H9 (cell line): ENCODE results near the gene NFKBIZ. TPM values are rescaled to one million over a fixed set of nuclear protein-coding genes. Genes with fewer than 3 reads are reported as not detected.

Source experiments
- DNase-seq: peaks from one replicate; pipeline ENCODE4 v3.0.0-alpha.2; 2017
- H2AFZ ChIP-seq: one replicate; pipeline ENCODE4 v1.6.1; 2013; ENCODE audit warnings: mild to moderate bottlenecking, low read length, control low read depth, moderate library complexity
- H2AK5ac ChIP-seq: 2 replicates; pipeline ENCODE4 v1.6.1; 2013; ENCODE audit warnings: low read length, control low read depth, mixed read lengths; ENCODE audit not compliant: insufficient read length
- H2BK120ac ChIP-seq: one replicate; pipeline ENCODE4 v1.6.1; 2013; ENCODE audit warnings: low read depth, mild to moderate bottlenecking, low read length, control low read depth, inconsistent platforms; ENCODE audit not compliant: poor library complexity, severe bottlenecking
- H2BK12ac ChIP-seq: 2 replicates; pipeline ENCODE4 v1.6.1; 2013; ENCODE audit warnings: low read length, control low read depth, mixed read lengths, low read depth; ENCODE audit not compliant: insufficient read length
- H2BK15ac ChIP-seq: 2 replicates; pipeline ENCODE4 v1.6.1; 2013; ENCODE audit warnings: low read depth, low read length, control low read depth
- H2BK20ac ChIP-seq: one replicate; pipeline ENCODE4 v1.6.1; 2013; ENCODE audit warnings: low read depth, mild to moderate bottlenecking, low read length, control low read depth, inconsistent platforms; ENCODE audit not compliant: poor library complexity, severe bottlenecking
- H2BK5ac ChIP-seq: 2 replicates; pipeline ENCODE4 v1.6.1; 2013; ENCODE audit warnings: low read length, control low read depth, mixed read lengths; ENCODE audit not compliant: insufficient read length
- H3K14ac ChIP-seq: 2 replicates; pipeline ENCODE4 v1.6.1; 2013; ENCODE audit warnings: low read length, control low read depth; ENCODE audit not compliant: insufficient read depth
- H3K18ac ChIP-seq: 2 replicates; pipeline ENCODE4 v1.6.1; 2013; ENCODE audit warnings: low read depth, mild to moderate bottlenecking, mixed read lengths, low read length, control low read depth; ENCODE audit not compliant: insufficient read length
- H3K23ac ChIP-seq: 2 replicates; pipeline ENCODE4 v1.6.1; 2013; ENCODE audit warnings: low read length, control low read depth, mixed read lengths, low read depth; ENCODE audit not compliant: insufficient read length
- H3K23me2 ChIP-seq: 2 replicates; pipeline ENCODE4 v1.6.1; 2013; ENCODE audit warnings: low read depth, mild to moderate bottlenecking, mixed read lengths, low read length, control low read depth; ENCODE audit not compliant: insufficient read length, poor library complexity, severe bottlenecking
- H3K27ac ChIP-seq: 2 replicates; pipeline ENCODE4 v1.5.1; 2013; ENCODE audit warnings: low read length, control low read depth, mixed read lengths, low read depth; ENCODE audit not compliant: insufficient read length
- H3K27me3 ChIP-seq: 2 replicates; pipeline ENCODE4 v1.6.1; 2013; ENCODE audit warnings: low read length, control low read depth, inconsistent platforms; ENCODE audit not compliant: insufficient read depth
- H3K4ac ChIP-seq: 2 replicates; pipeline ENCODE4 v1.6.1; 2013; ENCODE audit warnings: low read depth, mild to moderate bottlenecking, control low read depth, inconsistent platforms, low read length, moderate library complexity
- H3K4me1 ChIP-seq: 2 replicates; pipeline ENCODE4 v1.6.1; 2013; ENCODE audit warnings: low read length, control low read depth, inconsistent platforms; ENCODE audit not compliant: insufficient read depth
- H3K4me2 ChIP-seq: 2 replicates; pipeline ENCODE4 v1.6.1; 2013; ENCODE audit warnings: low read length, control low read depth, mixed read lengths; ENCODE audit not compliant: insufficient read length, insufficient read depth
- H3K56ac ChIP-seq: 2 replicates; pipeline ENCODE4 v1.6.1; 2013; ENCODE audit warnings: low read depth, mild to moderate bottlenecking, mixed read lengths, low read length, control low read depth; ENCODE audit not compliant: insufficient read length
- H3K79me1 ChIP-seq: 2 replicates; pipeline ENCODE4 v1.6.1; 2013; ENCODE audit warnings: low read depth, mild to moderate bottlenecking, moderate library complexity, low read length, control low read depth, inconsistent platforms; ENCODE audit not compliant: insufficient read depth, poor library complexity, severe bottlenecking
- H3K79me2 ChIP-seq: 2 replicates; pipeline ENCODE4 v1.6.1; 2013; ENCODE audit warnings: low read length, control low read depth, inconsistent platforms; ENCODE audit not compliant: insufficient read depth
- H3K9ac ChIP-seq: 2 replicates; pipeline ENCODE4 v1.6.1; 2013; ENCODE audit warnings: low read length, control low read depth, mixed read lengths; ENCODE audit not compliant: insufficient read length; ENCODE audit errors: extremely low read depth
- H3K9me3 ChIP-seq: one replicate; pipeline ENCODE4 v1.6.1; 2013; ENCODE audit warnings: low read depth, low read length, inconsistent platforms; ENCODE audit not compliant: control insufficient read depth
- H3T11ph ChIP-seq: one replicate; pipeline ENCODE4 v1.6.1; 2013; ENCODE audit warnings: mild to moderate bottlenecking, low read length, control low read depth, inconsistent platforms
- H4K20me1 ChIP-seq: one replicate; pipeline ENCODE4 v1.6.1; 2013; ENCODE audit not compliant: control insufficient read depth, insufficient read length, insufficient read depth
- H4K5ac ChIP-seq: 2 replicates; pipeline ENCODE4 v1.6.1; 2013; ENCODE audit warnings: low read depth, mild to moderate bottlenecking, mixed read lengths, low read length, control low read depth; ENCODE audit not compliant: insufficient read length
- H4K8ac ChIP-seq: replicated peaks from 2 replicates; pipeline ENCODE4 v1.6.1; 2013; ENCODE audit warnings: low read length, control low read depth, mixed read lengths, low read depth; ENCODE audit not compliant: insufficient read length
- H4K91ac ChIP-seq: 2 replicates; pipeline ENCODE4 v1.6.1; 2013; ENCODE audit warnings: low read depth, mild to moderate bottlenecking, moderate library complexity, mixed read lengths, low read length, control low read depth; ENCODE audit not compliant: insufficient read length
- H3K27ac Mint-ChIP-seq, 3 experiments: 2 replicates in 2 of 3; 3 replicates in 1 of 3; pipeline ENCODE4 v1.8.0; 2020 to 2021; ENCODE audit warnings: mixed read lengths in 3 of 3, mild to moderate bottlenecking in 1 of 3, moderate library complexity in 1 of 3
- H3K27me3 Mint-ChIP-seq: 2 replicates; pipeline ENCODE4 v1.8.0; 2021; ENCODE audit warnings: low read depth, mild to moderate bottlenecking, moderate library complexity, mixed read lengths
- H3K36me3 Mint-ChIP-seq, 3 experiments: 2 replicates in 2 of 3; 3 replicates in 1 of 3; pipeline ENCODE4 v1.8.0; 2020 to 2021; ENCODE audit warnings: low read depth in 3 of 3, mixed read lengths in 3 of 3; ENCODE audit not compliant: insufficient read depth in 1 of 3
- H3K4me1 Mint-ChIP-seq, 2 experiments: 2 replicates each; pipeline ENCODE4 v1.8.0; 2020; ENCODE audit warnings: mixed read lengths in 2 of 2
- H3K4me3 Mint-ChIP-seq, 2 experiments: 2 replicates in 1 of 2; 3 replicates in 1 of 2; pipeline ENCODE4 v1.8.0; 2020 to 2021; ENCODE audit warnings: mild to moderate bottlenecking in 2 of 2, mixed read lengths in 2 of 2, moderate library complexity in 1 of 2
- H3K9me3 Mint-ChIP-seq, 2 experiments: 2 replicates in 1 of 2; 3 replicates in 1 of 2; pipeline ENCODE4 v1.8.0; 2020; ENCODE audit warnings: mild to moderate bottlenecking in 2 of 2, mixed read lengths in 2 of 2, moderate library complexity in 1 of 2
- WGBS: extraction: QIAGEN DNeasy Blood & Tissue Kit; methylation state at CpG from one replicate; pipeline ENCODE4 v1.1.7; 2013; ENCODE audit warnings: missing lambda C conversion rate, low lambda C conversion rate, mixed read lengths; ENCODE audit not compliant: insufficient read length; ENCODE audit errors: extremely low coverage; 5-methylcytosine and 5-hydroxymethylcytosine counted together
- total RNA-seq: library from RNA; stranded (reverse); gene quantifications from 2 replicates; pipeline ENCODE4 v1.2.1, GENCODE V29; 2021
- TF ChIP-seq, protein P1 (sequence below): fragments of 200-600 bp; sonication (generic); conservative IDR thresholded peaks from 3 replicates; pipeline ENCODE4 v1.8.0; 2021; ENCODE audit warnings: antibody characterized with exemption, mild to moderate bottlenecking

NFKBIZ gene
- total RNA-seq, 1 experiment from 2014 or later = 11.1 TPM

DNA sequence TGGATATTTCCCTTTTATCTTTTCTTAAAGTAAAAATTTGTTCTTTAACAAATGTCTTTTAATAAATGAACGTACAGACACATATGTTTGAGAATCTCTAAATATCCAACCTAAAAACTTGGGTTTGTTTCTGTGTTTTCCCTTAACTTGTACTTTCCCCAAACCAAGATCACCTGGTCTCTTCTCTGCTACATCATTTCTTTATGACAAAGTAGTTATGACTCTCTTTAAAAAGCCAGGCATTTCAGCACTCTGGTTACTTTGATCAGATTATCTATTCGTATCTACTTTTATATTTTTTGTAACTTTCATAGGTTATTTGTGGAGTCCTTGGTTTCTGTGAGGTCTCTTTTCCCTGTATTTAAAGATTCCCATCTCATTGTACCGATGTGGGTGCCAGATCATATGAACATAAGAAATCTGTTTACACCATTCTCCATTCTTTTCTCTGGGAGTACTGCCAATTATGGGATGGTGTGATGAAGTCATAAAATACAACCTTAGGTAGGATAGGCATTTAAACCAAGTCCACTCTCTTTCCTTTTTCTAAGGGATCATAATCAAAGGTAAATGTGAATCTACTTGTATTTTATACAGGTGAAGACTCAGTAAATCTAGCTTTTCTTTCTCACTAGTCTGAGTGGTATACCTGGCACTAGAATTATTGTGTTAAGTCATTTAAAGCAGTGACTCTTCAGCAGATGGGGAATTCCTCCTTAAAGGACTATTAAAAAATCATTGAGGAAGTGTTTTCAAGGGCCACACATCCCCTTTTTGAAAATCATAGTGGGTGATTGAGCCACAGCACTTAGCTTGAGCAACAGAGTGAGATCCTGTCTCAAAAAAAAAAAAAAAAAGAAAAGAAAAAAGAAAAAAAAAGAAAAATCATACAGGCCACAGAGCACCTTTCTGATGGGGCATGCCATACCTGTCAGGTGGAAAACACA, 12.4 kb upstream of the NFKBIZ start:
- TF ChIP-seq, protein P1, sequence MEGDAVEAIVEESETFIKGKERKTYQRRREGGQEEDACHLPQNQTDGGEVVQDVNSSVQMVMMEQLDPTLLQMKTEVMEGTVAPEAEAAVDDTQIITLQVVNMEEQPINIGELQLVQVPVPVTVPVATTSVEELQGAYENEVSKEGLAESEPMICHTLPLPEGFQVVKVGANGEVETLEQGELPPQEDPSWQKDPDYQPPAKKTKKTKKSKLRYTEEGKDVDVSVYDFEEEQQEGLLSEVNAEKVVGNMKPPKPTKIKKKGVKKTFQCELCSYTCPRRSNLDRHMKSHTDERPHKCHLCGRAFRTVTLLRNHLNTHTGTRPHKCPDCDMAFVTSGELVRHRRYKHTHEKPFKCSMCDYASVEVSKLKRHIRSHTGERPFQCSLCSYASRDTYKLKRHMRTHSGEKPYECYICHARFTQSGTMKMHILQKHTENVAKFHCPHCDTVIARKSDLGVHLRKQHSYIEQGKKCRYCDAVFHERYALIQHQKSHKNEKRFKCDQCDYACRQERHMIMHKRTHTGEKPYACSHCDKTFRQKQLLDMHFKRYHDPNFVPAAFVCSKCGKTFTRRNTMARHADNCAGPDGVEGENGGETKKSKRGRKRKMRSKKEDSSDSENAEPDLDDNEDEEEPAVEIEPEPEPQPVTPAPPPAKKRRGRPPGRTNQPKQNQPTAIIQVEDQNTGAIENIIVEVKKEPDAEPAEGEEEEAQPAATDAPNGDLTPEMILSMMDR = no peak
- Histone ChIP-seq H3K79me2 (no peaks in the 10 kb centered on the region), H3K79me1 (no peaks in the 10 kb centered on the region), H4K5ac (no peak overlapping the region), H3K4me2 (no peak overlapping the region), H3K23ac (no peak overlapping the region), H3K4me1 (peaks cover 1% of the 10 kb centered on the region; the same call in 1 of the 2 replicates), H3T11ph (no peak overlapping the region), H2BK120ac (no peak overlapping the region), H3K27me3 (no peaks in the 10 kb centered on the region), H3K9me3 (no peaks in the 10 kb centered on the region), H2AK5ac (no peak overlapping the region), H2BK5ac (no peak overlapping the region), H2BK20ac (no peak overlapping the region), H4K8ac (no peak overlapping the region), H2BK15ac (no peak overlapping the region), H3K23me2 (no peaks in the 10 kb centered on the region), H3K56ac (no peak overlapping the region), H4K20me1 (no peaks in the 10 kb centered on the region), H3K9ac (no peak overlapping the region), H2AFZ (no peak overlapping the region), H3K27ac (no peak overlapping the region), H3K14ac (no peak overlapping the region), H3K18ac (no peak overlapping the region), H2BK12ac (no peak overlapping the region), H4K91ac (no peak overlapping the region), H3K4ac (no peak overlapping the region)
- Mint-ChIP-seq H3K4me1 (peaks cover 24 to 28% of the 10 kb centered on the region in 2 experiments), H3K9me3 (no peaks in the 10 kb centered on the region), H3K27ac (no peak overlapping the region), H3K4me3 (no peak overlapping the region), H3K27me3 (no peaks in the 10 kb centered on the region), H3K36me3 (peaks cover 0 to 1% (median 0%) of the 10 kb centered on the region in 3 experiments; a peak in 1 of 7 replicates)
- no CpG with 5 or more reads among the region's 3 CpGs for WGBS
- DNase-seq = no peak
